ENCODE data around the gene SASS6. TPM values are rescaled to one million over a fixed set of nuclear protein-coding genes. Genes with fewer than 3 reads are reported as not detected.

The SASS6 gene
- total and polyA plus RNA-seq, 2 donors from 2014 or later, result 1.1 to 2.1 TPM

DNA sequence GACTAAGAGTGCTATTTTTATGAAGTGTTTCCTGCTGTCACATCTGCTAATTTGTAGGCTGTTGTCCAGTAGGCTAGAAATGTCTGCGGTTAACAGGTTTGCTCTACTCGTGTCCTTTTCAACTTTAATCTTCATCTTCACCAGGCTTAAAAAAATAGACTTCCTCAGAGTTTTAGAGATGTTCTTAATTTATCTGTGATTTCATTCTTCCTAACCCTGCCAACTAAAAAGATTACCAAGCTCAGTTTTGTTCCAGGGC lies 66.8 kb downstream of the SASS6 start:
- DNase-seq (no peak), FAIRE-seq (no peak)
- Histone ChIP-seq H3K9me3 (ENCODE audit: control insufficient read depth in 2 of 3, insufficient read depth in 1 of 3, low read length in 3 of 3) (no peaks in the 10 kb centered on the region), H3K36me3 (ENCODE audit: control insufficient read depth in 2 of 3, insufficient read depth in 3 of 3, low read length in 3 of 3) (peaks cover 10 to 40% (median 19%) of the 10 kb centered on the region in 3 donors), H3K4me1 (ENCODE audit: control insufficient read depth in 2 of 3, insufficient read depth in 2 of 3, low read depth in 1 of 3, low read length in 3 of 3) (no peaks in the 10 kb centered on the region), H3K4me3 (ENCODE audit: low read length in 3 of 3) (no peak overlapping the region), H3K27ac (ENCODE audit: low read depth in 2 of 2, low read length in 2 of 2) (no peak overlapping the region), H3K9ac (ENCODE audit: low read length in 3 of 3) (no peak overlapping the region), H3K27me3 (ENCODE audit: control insufficient read depth, insufficient read depth, low read length) (no peaks in the 10 kb centered on the region)
- TF ChIP-seq, protein P1, sequence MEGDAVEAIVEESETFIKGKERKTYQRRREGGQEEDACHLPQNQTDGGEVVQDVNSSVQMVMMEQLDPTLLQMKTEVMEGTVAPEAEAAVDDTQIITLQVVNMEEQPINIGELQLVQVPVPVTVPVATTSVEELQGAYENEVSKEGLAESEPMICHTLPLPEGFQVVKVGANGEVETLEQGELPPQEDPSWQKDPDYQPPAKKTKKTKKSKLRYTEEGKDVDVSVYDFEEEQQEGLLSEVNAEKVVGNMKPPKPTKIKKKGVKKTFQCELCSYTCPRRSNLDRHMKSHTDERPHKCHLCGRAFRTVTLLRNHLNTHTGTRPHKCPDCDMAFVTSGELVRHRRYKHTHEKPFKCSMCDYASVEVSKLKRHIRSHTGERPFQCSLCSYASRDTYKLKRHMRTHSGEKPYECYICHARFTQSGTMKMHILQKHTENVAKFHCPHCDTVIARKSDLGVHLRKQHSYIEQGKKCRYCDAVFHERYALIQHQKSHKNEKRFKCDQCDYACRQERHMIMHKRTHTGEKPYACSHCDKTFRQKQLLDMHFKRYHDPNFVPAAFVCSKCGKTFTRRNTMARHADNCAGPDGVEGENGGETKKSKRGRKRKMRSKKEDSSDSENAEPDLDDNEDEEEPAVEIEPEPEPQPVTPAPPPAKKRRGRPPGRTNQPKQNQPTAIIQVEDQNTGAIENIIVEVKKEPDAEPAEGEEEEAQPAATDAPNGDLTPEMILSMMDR (IDR thresholded peaks at IDR 0.05; ENCODE audit: borderline replicate concordance, extremely low read depth, insufficient read depth), result no peak
- intact Hi-C loops (cut with DNase I), result no loop called here

DNA sequence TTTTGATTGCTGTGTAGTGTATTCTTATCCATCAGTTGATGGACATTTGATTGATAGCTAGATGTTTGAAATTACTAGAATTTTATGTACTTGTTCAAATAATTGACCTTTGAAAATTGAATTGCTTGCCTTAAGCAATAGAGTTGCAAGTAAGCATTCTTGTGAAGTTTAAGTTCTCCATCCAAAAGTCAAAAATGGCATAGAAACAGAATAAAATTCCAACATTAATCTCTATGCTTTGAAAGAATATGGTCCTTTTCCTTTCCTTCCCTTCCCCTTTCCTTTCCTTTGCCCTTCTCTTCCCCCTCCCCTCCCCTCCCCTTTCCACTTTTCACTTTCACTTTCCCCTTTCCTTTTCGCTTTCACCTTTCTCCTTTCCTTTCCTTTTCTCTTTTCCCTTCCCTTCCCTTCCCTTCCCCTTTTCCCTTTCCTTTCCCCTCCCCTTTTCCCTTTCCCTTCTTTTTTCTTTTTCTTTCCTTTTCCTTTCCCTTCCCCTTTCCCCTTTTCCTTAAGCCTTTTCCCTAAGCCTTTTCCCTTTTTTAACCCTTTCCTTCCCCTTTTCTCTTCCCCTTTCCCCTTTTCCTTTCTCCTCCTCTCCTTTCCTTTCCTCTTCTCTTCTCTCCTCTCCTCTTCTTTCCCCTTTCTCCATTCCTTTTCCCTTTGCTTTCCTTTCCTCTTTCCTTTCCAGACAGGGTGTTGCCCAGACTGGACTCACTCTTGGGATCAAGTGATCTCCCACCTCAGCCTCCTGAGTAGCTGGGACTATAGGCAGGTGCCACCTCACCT lies 67.4 kb downstream of the SASS6 start:
- FAIRE-seq (no peak), DNase-seq (no peak)
- no peaks in the 10 kb centered on the region for H3K4me1 ChIP-seq (ENCODE audit: control insufficient read depth in 2 of 3, insufficient read depth in 2 of 3, low read depth in 1 of 3, low read length in 3 of 3)
- H3K9ac ChIP-seq (ENCODE audit: low read length in 3 of 3), result no peak overlapping the region
- no peaks in the 10 kb centered on the region for H3K9me3 ChIP-seq (ENCODE audit: control insufficient read depth in 2 of 3, insufficient read depth in 1 of 3, low read length in 3 of 3)
- intact Hi-C loops (cut with DNase I), result no loop called here
- TF ChIP-seq, protein P1 (IDR thresholded peaks at IDR 0.05; ENCODE audit: borderline replicate concordance, extremely low read depth, insufficient read depth), result no peak
- H3K4me3 ChIP-seq (ENCODE audit: low read length in 3 of 3), result no peak overlapping the region
- no peak overlapping the region for H3K27ac ChIP-seq (ENCODE audit: low read depth in 2 of 2, low read length in 2 of 2)
- no peaks in the 10 kb centered on the region for H3K27me3 ChIP-seq (ENCODE audit: control insufficient read depth, insufficient read depth, low read length)
- H3K36me3 ChIP-seq (ENCODE audit: control insufficient read depth in 2 of 3, insufficient read depth in 3 of 3, low read length in 3 of 3), result peaks cover 10 to 39% (median 18%) of the 10 kb centered on the region in 3 donors

DNA sequence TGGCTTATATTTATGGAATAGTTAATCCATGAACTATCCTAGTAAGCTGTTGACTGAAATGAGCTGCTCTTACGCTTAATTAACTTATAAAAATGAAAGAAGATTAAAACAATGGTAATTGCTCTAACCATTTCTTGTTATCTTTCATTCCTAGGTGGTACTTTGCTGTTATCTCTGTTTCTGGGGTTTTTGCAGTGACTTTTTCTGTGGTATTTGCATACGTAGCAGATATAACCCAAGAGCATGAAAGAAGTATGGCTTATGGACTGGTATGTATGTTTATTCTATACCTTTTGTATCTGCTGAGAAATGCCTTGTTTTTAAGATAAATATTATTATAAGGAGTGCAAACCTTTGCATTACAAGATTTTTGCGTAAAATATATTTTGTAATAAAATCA lies 71.0 kb downstream of the SASS6 start:
- Histone ChIP-seq H3K4me1 (ENCODE audit: control insufficient read depth in 2 of 3, insufficient read depth in 2 of 3, low read depth in 1 of 3, low read length in 3 of 3) (no peaks in the 10 kb centered on the region), H3K4me3 (ENCODE audit: low read length in 3 of 3) (no peak overlapping the region), H3K27ac (ENCODE audit: low read depth in 2 of 2, low read length in 2 of 2) (no peak overlapping the region), H3K36me3 (ENCODE audit: control insufficient read depth in 2 of 3, insufficient read depth in 3 of 3, low read length in 3 of 3) (peaks cover 8 to 17% (median 9%) of the 10 kb centered on the region in 3 donors), H3K27me3 (ENCODE audit: control insufficient read depth, insufficient read depth, low read length) (no peaks in the 10 kb centered on the region), H3K9me3 (ENCODE audit: control insufficient read depth in 2 of 3, insufficient read depth in 1 of 3, low read length in 3 of 3) (no peaks in the 10 kb centered on the region), H3K9ac (ENCODE audit: low read length in 3 of 3) (no peak overlapping the region)
- intact Hi-C loops (cut with DNase I), result no loop called here
- DNase-seq (no peak), FAIRE-seq (no peak)
- TF ChIP-seq, protein P1 (IDR thresholded peaks at IDR 0.05; ENCODE audit: borderline replicate concordance, extremely low read depth, insufficient read depth), result no peak

DNA sequence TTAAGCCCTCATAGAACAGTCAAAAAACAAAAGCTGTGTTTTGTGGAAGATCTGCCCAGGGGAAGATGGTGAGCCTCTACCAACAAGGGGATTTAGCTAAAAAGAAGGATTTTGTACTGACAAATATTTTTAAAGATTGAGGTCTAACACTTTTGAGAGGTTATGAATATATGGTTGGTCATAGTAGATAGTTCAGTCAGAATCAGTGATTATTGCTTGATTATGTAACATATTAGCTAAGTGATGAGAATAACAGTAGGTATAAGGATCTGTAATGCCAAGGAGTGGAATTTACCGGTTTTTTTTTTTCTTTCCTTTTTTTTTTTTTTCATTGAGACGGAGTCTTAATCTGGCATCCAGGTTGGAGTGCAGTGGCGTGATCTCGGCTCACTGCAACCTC lies 79.0 kb downstream of the SASS6 start:
- DNase-seq (no peak), FAIRE-seq (no peak)
- no peak overlapping the region for H3K9ac ChIP-seq (ENCODE audit: low read length in 3 of 3)
- H3K4me1 ChIP-seq (ENCODE audit: control insufficient read depth in 2 of 3, insufficient read depth in 2 of 3, low read depth in 1 of 3, low read length in 3 of 3), result no peaks in the 10 kb centered on the region
- no peak overlapping the region for H3K4me3 ChIP-seq (ENCODE audit: low read length in 3 of 3)
- no peak overlapping the region for H3K27ac ChIP-seq (ENCODE audit: low read depth in 2 of 2, low read length in 2 of 2)
- H3K9me3 ChIP-seq (ENCODE audit: control insufficient read depth in 2 of 3, insufficient read depth in 1 of 3, low read length in 3 of 3), result no peaks in the 10 kb centered on the region
- TF ChIP-seq, protein P1 (IDR thresholded peaks at IDR 0.05; ENCODE audit: borderline replicate concordance, extremely low read depth, insufficient read depth), result no peak
- peaks cover 0 to 4% (median 0%) of the 10 kb centered on the region in 3 donors for H3K36me3 ChIP-seq (ENCODE audit: control insufficient read depth in 2 of 3, insufficient read depth in 3 of 3, low read length in 3 of 3)
- H3K27me3 ChIP-seq (ENCODE audit: control insufficient read depth, insufficient read depth, low read length), result no peaks in the 10 kb centered on the region
- intact Hi-C loops (cut with DNase I), result no loop called here
